Parathyroid adenoma (tissue), 2 donors: Measurements from ENCODE around the gene ADCY1.

Experiments
- H2AFZ ChIP-seq: fragments of 300-600 bp; sonication (generic); one replicate; pipeline ENCODE4 v1.7.0; 2017; ENCODE audit warnings: antibody characterized with exemption, mild to moderate bottlenecking
- H3K27ac ChIP-seq: fragments of 300-600 bp; sonication (generic); one replicate; pipeline ENCODE4 v1.7.0; 2017
- H3K27me3 ChIP-seq: fragments of 300-600 bp; sonication (generic); one replicate; pipeline ENCODE4 v1.7.0; 2017; ENCODE audit warnings: low read length; ENCODE audit not compliant: control insufficient read depth, insufficient read depth
- H3K36me3 ChIP-seq: fragments of 300-600 bp; sonication (generic); one replicate; pipeline ENCODE4 v1.7.0; 2017; ENCODE audit warnings: low read length; ENCODE audit not compliant: control insufficient read depth, insufficient read depth
- H3K4me1 ChIP-seq: fragments of 300-600 bp; sonication (generic); one replicate; pipeline ENCODE4 v1.7.0; 2017; ENCODE audit warnings: control low read depth
- H3K4me2 ChIP-seq: fragments of 300-600 bp; sonication (generic); one replicate; pipeline ENCODE4 v1.7.0; 2017; ENCODE audit warnings: low read length
- H3K4me3 ChIP-seq: fragments of 300-600 bp; sonication (generic); one replicate; pipeline ENCODE4 v1.7.0; 2017; ENCODE audit warnings: low read depth, low read length
- H3K79me2 ChIP-seq: fragments of 300-600 bp; sonication (generic); one replicate; pipeline ENCODE4 v1.7.0; 2017; ENCODE audit warnings: control low read depth
- H3K9ac ChIP-seq: fragments of 300-600 bp; sonication (generic); one replicate; pipeline ENCODE4 v1.7.0; 2017; ENCODE audit warnings: mild to moderate bottlenecking
- H3K9me3 ChIP-seq: fragments of 300-600 bp; sonication (generic); one replicate; pipeline ENCODE4 v1.7.0; 2017; ENCODE audit warnings: low read length; ENCODE audit not compliant: control insufficient read depth
- TF ChIP-seq, protein P1 (sequence below): fragments of 300-600 bp; sonication (generic); IDR thresholded peaks from one replicate; pipeline ENCODE4 v1.7.0; 2017; ENCODE audit warnings: antibody characterized with exemption, mild to moderate bottlenecking
- donor health status: primary hyperparathyroidism.

ADCY1 gene

DNA sequence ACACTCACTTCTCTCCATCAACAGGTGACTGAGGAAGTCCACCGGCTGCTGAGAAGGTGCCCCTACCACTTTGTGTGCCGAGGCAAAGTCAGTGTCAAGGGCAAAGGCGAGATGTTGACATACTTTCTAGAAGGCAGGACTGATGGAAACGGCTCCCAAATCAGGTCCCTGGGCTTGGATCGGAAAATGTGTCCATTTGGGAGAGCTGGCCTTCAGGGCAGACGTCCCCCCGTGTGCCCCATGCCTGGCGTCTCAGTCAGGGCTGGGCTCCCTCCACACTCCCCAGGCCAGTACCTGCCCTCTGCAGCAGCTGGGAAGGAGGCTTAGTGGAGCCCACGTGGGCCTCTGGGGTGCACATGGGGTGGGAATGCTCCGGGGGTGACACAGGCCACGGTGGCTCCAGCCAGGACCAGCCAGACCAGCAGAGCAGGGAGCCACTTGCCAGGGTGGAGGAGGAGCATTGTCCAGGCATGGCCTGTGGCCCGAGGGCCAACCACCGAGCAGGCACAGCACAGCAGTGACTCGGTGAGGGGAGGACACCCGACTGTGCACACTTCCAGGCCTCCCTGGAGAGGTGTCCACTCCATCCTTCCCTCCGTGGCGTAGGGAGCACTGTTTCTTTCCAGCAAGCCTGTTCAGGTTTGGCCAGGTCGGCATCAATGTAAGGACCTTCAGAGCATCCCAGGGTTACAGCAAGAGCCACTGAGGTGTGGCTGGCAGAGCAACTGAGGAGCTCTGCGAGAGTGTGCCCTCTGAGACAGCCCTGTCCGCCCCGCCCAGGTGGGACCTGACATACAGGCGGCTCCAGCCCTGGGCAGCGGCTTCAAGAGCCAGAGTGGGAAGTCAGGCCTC lies 139.7 kb downstream of the ADCY1 start:
- Histone ChIP-seq H3K4me1 (no peaks in the 10 kb centered on the region), H3K9ac (no peak overlapping the region), H3K9me3 (no peaks in the 10 kb centered on the region), H3K27ac (no peak overlapping the region), H3K4me2 (no peak overlapping the region), H3K27me3 (no peaks in the 10 kb centered on the region), H3K4me3 (no peak overlapping the region), H3K36me3 (no peaks in the 10 kb centered on the region), H2AFZ (no peak overlapping the region), H3K79me2 (no peaks in the 10 kb centered on the region)
- TF ChIP-seq, protein P1, sequence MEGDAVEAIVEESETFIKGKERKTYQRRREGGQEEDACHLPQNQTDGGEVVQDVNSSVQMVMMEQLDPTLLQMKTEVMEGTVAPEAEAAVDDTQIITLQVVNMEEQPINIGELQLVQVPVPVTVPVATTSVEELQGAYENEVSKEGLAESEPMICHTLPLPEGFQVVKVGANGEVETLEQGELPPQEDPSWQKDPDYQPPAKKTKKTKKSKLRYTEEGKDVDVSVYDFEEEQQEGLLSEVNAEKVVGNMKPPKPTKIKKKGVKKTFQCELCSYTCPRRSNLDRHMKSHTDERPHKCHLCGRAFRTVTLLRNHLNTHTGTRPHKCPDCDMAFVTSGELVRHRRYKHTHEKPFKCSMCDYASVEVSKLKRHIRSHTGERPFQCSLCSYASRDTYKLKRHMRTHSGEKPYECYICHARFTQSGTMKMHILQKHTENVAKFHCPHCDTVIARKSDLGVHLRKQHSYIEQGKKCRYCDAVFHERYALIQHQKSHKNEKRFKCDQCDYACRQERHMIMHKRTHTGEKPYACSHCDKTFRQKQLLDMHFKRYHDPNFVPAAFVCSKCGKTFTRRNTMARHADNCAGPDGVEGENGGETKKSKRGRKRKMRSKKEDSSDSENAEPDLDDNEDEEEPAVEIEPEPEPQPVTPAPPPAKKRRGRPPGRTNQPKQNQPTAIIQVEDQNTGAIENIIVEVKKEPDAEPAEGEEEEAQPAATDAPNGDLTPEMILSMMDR, result no peak

DNA sequence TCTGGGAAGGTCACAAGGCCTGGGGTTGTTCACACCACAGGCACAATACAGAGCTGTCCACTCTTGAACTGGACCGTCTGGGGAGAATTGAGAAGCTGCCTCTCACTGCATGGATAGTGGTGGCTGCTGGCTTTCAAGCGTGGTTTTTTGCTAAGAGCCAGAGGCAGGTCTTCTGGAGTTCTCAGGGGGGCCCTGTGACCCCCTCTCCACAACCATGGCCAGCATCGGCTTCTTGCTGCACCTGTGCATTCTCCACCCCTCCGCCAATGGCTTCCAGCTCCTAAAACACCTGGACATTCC lies 140.3 kb downstream of the ADCY1 start:
- TF ChIP-seq, protein P1, result no peak
- no peak overlapping the region for H3K4me2 ChIP-seq
- no peak overlapping the region for H3K9ac ChIP-seq
- H3K4me3 ChIP-seq, result no peak overlapping the region
- no peaks in the 10 kb centered on the region for H3K36me3 ChIP-seq
- no peak overlapping the region for H3K27ac ChIP-seq
- H3K9me3 ChIP-seq, result no peaks in the 10 kb centered on the region
- H3K27me3 ChIP-seq, result no peaks in the 10 kb centered on the region
- H3K79me2 ChIP-seq, result no peaks in the 10 kb centered on the region
- H2AFZ ChIP-seq, result no peak overlapping the region
- H3K4me1 ChIP-seq, result no peaks in the 10 kb centered on the region

DNA sequence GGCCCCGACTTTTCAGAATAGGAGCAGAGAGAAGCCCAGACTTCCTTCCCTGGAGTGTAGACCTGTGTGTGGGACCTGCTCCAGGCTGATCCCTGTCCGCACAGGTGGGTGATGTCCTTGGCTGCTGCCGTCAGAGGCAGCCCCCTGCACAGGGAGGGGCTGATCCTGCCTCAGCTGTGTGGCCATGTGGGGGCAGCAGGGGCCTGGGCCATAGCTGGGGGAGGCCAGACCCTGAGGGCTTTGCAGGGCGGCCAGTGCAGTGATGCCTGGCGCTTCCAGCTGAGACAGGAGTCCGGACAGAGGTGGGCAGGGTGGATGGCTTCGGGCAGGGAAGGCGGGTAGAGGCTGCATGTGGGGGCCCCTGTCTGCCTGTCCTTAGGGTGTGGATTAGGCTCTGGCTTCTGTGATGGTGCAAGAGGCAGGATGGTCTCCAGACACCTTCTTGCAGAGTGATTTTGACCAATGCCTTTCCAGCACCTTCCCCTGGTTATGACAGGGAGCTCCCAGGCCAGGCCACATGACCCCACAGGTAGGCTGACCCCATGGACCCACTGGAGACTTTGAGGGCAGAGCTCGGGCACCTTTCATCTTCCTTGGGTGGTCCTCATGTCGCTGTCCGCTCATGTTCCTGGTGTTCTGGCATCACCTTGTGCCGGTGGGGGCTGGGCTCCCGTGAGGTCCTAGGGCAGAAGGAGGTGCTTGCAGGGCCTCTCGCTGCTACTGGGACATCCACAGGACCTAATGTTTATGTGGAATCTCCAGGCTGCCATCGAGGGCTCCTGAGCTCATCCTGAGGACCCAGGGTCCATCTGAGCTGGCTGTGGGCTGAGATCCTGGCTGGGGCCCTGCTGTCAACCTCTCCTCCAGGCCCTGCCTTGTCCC lies 141.5 kb downstream of the ADCY1 start:
- no peak overlapping the region for H3K9ac ChIP-seq
- H3K27ac ChIP-seq, result no peak overlapping the region
- H2AFZ ChIP-seq, result no peak overlapping the region
- no peak overlapping the region for H3K4me3 ChIP-seq
- no peaks in the 10 kb centered on the region for H3K79me2 ChIP-seq
- no peaks in the 10 kb centered on the region for H3K27me3 ChIP-seq
- H3K36me3 ChIP-seq, result no peaks in the 10 kb centered on the region
- TF ChIP-seq, protein P1, result no peak
- H3K9me3 ChIP-seq, result no peaks in the 10 kb centered on the region
- no peaks in the 10 kb centered on the region for H3K4me1 ChIP-seq
- H3K4me2 ChIP-seq, result no peak overlapping the region

DNA sequence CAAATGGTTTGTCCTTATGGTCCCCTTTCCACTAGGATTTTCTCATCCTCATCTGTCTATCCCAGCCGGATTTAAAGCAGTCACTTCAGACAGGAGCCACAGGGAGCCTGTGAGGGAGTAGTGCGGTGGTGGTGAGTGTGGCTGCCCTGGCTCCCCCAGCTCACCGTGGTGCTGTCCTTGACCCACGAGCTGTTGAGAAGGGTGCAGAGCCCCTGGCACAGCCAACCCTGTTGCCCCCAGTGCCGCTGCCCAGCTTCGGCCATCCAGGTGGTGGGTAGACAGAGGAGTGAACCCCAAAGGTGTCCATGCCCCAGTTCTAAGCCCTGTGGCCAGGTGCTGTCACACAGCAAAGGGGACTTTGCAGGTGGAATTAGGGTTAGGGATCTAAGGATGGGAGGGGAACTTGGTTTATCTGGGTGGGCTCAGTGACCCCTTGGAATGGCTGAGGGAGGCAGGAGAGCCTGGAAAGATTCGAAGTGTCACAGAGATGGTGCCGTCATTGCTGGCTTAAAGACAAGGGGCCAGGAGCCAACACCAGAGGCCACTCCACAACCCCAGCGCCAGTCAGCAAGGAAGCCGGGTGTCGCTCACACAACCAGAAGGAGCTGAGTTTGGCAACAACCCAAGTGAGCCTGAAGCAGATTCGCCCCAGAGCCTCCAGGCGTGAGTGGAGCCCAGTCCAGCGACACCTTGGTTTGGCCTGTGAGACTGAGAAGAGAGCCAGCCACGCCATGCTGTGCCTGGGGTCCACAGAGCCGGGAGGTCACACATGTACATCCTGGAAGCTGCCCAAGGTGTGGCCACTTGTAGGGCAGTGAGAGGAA lies 142.4 kb downstream of the ADCY1 start:
- Histone ChIP-seq H3K79me2 (no peaks in the 10 kb centered on the region), H2AFZ (no peak overlapping the region), H3K27ac (no peak overlapping the region), H3K4me3 (no peak overlapping the region), H3K4me1 (no peaks in the 10 kb centered on the region), H3K9me3 (no peaks in the 10 kb centered on the region), H3K36me3 (no peaks in the 10 kb centered on the region), H3K4me2 (no peak overlapping the region), H3K9ac (no peak overlapping the region), H3K27me3 (no peaks in the 10 kb centered on the region)
- TF ChIP-seq, protein P1, result no peak
